Measurements from ENCODE around the gene HINT2.

HINT2 gene

DNA sequence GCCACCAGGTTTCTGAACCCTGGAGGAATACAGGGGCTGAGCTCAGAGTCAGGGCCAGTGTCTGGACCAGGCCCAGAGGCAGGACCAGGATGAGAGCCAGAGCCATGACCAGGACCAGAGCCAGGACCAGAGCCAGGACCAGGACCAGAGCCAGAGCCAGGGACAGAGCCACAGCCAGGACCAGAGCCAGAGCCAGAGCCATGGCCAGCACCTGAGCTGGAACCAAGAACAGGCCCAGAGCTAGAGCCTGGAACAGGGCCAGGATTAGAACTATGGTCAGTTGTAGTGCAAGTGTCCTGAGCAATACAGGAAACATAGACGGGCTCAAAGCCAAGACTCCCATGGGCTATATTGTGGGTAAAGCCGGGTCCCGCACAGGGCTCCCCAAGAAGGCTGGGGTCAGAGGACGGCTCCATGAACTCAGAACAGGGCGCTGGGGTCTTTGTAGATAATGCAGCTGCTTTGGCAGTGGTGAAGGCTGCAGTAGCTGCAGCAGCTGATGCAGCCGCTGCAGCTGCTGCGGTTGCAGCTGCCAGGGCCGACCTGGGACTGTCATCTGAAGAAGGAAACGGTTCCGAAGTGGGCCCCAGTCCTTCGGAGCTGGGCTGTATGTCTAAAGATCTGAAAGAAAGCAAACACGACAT, 3.3 kb downstream of the HINT2 start:
- no peak for DNase-seq

DNA sequence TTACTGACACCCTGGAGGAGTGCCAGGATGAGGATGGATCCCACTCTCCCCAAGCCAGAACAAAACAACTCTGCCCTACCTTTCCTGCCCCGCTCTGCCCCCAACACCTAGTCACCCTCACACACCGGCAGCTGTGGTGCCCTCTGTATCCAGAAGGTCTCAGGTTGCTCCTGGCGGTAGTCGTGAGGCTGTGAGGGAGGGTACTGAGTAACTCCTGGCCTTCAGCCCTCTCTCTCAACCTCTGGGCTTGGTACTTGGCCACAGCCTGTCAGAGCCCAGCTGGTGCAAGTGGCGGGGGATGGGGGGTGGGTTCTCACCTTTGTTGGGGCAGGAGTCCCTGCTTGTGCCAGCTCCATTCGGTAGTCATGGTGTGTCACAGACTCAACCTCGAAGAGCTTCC, 4.7 kb downstream of the HINT2 start:
- no peak for DNase-seq

DNA sequence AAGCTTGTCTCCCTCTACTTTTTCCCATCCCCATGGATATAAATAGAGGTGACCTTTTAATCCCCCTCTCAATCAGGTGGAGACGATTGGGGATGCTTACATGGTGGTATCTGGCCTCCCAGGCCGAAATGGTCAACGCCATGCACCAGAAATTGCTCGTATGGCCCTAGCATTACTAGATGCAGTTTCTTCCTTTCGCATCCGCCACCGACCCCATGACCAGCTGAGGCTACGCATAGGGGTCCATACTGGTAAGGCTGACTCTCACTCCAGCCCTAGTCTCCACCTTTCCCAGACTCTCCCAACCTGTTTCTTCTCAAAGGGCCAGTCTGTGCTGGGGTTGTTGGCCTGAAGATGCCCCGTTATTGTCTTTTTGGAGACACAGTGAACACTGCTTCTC, 6.4 kb downstream of the HINT2 start:
- DNase-seq: no peak

DNA sequence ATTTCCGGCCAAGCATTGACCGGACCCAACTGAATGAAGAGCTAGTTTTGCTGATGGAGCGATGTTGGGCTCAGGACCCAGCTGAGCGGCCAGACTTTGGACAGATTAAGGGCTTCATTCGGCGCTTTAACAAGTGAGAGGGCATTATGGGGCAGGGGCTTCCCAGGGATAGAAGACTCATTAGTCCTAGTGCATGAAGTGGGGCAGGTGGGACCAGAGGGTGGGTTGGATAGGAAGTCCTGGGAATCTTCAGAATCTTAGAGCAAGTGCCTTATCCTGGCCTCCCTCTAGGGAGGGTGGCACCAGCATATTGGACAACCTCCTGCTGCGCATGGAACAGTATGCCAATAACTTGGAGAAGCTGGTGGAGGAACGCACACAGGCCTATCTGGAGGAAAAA, 8.7 kb downstream of the HINT2 start:
- no peak for DNase-seq

DNA sequence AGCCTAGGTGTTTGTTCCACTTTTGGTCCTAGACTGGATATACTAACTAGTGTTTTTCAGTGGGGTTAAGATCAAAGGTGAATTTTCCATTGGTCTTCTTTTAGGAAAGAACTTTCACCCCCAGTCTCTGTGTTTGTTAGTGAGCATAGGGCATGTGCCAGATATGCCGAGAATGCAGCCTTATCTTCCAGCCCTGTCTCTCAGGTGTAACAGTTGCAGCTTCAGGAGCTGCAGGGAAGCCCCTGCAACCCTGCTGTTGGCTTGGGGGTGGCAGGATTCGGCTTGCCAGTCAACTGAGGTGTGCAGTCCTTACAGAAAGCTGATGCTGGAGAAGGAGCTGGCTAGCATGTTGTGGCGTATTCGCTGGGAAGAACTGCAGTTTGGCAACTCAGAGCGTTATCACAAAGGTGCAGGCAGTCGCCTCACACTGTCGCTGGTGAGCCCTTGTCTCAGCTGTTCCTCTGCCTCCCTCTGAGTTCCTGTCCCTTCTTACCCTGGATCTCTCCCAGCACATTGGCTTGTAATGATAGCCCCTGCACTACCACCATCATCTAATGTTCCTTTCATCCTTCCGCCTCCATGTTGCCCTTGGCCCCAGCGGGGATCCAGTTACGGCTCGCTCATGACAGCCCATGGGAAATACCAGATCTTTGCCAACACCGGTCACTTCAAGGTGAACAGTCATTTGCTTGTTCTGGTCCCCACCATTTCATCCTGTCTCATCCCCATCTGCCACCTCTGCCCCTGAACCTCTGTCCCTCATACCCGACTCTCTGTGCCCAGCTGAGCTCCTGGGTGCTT, 13.3 kb downstream of the HINT2 start:
- DNase-seq: no peak

DNA sequence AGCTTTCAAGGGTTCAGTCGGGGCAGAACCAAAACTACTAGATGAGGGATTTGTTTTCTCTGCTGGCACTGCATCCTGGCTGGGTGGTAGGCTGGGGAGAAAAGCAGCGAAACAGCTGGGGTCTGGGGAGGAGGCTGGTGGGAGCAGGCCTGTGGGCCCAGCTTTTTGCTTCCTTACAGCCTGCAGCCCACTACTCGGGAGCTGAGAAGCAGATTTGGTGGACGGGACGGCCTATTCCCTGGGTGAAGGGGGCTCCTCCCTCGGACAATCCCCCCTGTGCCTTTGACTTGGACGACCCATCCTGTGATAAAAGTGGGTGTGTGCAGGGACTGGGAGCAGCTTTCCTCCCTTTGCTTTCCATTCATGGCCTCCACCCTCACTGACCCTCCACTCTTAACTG, 14.3 kb downstream of the HINT2 start:
- DNase-seq: no peak

DNA sequence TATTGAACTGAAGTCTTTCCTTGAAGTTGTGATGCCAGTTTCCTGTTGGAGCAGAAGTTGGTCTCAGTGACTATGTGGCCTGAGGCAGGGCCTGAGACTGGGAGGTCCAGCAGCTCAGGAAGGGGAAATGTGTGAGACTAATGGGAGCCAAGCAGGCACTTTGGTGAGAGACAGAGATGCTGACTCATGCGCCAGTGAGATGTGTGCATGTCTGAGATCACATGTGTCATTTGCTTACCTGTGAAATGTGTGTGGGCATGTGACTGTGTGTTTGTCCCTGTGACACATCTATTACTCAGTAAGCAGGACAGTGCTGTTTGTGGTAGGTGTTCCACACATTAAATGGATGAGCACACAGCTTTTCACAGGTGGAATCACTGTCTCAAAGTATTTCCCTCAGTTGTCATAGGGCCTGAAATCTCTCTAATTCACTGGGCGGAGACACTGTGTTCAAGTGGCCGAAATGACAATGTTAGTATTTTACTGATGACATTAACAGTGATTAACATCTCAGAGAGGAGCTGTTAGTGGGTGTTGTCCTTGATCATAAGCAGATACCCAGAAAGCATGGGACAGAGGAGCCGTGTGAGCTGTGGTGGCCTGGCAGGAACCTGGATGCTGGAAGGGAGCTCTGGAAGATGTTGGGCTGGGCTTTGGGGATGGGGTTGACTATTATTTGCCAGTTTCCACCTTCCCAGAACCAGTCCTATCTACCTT, 16.0 kb downstream of the HINT2 start:
- no peak for DNase-seq

DNA sequence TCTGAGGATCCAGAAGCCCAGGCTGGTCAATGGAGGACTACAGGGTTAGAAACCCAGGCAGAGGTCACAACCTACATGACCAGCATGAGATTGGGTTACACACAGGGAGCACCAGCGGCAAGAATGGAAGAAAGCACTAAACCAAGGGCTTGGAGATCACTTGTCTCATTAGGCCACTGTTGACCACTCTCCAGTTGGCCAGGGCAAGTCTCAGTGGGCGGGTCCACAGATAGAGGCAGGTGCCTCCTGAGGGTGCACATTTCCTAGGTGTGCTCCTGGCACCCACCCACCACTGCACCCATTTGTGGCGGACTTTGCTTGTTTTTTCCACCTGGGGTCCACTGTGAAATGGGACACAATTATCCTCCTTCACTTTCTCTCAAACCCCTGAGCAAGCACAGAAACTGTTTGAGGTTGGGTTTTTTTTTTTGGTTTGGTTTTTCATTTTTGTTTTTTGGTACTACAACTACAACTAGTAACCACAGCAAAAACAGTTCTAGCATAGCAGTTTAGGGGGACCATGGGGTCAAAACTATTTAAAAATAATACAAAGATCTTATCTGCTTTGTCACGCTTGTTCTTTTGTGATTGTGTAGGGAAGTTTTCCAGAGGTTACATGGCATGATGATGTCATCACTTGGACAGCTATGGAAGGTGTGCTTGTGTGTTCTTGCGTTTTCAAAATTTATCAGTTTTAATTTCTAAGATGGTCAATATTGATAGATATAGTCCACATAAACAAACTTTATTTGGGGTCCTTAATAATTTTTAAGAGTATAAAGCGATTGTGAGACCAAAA, 17.3 kb downstream of the HINT2 start:
- no peak for DNase-seq

DNA sequence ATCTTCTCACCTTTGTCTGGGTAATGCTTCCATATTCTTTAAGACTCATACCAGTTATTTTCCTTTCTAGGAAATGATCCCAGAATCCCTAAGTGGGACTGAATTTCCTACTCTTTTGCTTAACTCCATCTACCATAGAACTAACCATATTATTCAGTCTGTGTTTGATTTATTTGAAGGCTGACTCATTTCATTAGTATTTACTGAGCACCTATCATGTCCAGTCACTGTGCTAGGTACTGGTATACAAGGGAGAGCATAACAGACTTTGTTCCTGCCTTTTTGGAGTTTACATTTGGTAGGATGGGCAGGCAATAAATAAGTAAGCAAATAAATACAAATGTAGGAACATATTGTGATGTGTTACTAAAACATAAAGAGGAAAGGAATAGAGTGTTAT, 19.1 kb downstream of the HINT2 start:
- DNase-seq: no peak

DNA sequence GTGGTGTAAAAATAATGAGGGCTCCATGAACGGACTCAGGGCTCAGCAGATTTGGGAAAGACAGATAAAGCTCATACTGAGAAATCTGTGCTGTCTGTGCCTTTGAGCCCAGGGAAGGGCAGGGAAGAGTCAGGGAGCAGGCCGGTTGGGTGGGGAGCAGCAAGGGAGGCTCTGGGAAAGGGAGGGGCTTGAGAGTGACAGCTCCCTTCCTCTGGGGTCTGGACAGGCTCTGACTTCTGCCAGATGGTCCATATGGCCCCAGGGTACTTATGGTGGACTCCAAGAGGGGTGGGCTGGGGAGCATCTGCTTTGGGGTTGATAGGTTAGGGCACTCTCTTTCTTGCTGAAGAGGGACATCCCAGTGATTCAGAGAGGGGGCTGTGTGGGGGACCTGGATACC, 21.4 kb downstream of the HINT2 start:
- DNase-seq: no peak

DNA sequence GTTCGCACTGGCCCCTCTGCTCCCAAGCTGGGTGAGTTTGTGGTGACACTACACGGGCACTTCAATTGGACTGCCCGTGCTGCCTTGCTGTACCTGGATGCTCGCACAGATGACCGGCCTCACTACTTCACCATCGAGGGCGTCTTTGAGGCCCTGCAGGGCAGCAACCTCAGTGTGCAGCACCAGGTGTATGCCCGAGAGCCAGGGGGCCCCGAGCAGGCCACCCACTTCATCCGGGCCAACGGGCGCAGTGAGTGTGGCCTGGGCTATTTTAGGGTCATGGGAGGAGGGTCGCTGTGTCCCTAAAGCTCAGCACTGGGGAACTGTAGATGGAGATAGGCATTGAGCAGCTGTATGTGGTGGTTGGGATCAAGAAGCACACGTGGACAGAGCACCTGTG, 22.0 kb downstream of the HINT2 start:
- DNase-seq: no peak

DNA sequence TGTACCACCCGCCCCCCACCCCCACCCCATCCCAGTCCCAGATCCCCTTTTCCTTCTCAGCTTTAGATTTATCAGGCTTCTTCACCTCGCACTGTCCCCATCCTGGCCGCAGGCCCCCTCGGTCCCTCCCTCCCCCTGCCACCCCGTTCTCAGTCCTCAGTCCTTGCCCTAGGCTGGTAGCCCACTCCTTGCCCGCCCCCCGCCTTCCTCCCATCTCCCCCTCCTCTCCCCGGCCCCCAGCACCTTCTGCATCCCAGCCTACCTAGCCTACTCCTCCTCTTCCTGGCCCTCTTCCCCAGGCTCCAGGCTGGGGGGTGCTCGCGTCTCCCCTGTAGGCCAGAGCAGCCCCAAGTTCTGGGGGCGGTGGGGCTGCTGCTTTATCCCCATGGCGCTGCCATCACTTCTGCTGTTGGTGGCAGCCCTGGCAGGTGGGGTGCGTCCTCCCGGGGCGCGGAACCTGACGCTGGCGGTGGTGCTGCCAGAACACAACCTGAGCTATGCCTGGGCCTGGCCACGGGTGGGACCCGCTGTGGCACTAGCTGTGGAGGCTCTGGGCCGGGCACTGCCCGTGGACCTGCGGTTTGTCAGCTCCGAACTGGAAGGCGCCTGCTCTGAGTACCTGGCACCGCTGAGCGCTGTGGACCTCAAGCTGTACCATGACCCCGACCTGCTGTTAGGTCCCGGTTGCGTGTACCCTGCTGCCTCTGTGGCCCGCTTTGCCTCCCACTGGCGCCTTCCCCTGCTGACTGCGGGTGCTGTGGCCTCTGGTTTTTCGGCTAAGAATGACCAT, 22.6 kb downstream of the HINT2 start:
- DNase-seq: no peak

DNA sequence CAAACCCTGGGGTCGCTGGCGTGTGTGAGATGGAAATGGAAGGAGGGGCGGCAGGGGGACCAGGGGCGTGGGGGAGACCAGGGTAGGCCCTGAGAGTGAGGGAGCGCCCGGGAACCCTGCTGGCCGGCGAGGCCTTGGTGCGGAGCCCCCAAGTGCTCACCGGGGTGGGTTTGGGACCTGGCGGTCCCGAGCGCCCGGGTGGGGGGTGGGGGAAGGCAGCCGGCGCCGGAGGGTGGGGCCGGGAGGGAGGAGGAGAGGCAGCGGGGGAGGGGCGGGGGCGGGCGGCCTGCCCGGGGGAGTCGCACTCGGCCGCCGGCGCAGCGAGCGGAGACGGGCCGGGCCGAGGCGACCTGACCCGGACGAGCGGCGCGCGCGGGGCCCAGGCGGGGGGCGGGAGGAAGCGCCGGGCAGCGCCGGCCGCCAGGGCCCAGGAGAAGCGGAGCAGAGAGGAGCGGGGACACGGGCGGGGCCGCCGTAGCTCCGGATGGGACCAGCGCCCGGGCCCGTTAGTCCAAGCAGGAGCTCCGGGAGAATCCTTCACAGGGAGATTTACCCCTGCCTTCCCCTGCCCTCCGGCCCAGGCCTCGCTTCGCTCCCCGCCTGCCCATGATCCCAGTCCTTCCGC, 23.4 kb downstream of the HINT2 start, which contains the start of gene NPR2:
Gene NPR2, plus strand, starts transcription at position 295 of the 625 bp plus-strand sequence. CDS start 818 bp downstream, outside the sequence.
- DNase-seq: no peak

DNA sequence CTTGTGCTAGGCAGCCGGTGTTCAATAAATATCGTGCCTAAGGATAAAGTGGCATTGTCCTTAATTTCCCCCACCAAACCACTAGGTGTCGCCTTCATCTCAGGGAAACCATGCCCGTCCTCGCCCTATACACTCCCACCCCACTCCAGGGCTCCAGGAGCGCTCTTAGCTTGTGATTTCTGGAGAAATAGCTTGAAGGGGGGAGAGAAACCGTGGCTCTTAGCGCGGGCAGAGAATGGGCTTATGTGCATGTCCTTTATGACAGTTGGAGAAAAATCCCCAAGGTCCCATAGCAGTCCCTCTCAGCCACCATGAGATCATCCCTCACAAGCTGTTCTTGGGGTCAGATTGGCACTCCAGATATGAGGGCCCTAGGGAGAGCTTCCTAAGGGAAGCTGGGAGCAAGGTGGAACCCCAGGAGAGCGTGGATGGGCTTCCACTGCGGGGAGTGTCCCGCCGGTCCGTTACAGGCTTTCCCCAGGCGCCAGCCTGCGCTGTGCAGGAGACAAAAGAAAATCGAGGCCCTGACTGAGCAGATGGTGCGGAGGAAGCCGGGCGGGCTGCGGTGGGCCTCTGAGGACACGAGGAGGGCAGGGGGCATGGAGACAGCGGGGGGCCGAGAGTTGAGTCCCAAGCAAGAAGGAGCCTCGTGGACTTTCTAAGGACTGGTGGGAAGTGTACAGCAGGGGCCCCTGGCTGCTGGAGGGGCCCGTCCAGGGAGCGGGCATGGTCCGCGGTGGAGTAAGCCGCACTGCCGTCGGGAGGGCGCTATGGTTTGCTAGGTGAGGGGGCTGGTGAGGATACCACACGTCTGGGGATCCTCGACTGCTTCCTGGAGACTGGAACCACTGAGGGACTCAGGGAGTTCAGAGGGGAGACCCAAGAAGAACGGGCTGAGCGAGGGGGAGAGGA, 24.2 kb downstream of the HINT2 start:
- DNase-seq: peak; percentile 39

DNA sequence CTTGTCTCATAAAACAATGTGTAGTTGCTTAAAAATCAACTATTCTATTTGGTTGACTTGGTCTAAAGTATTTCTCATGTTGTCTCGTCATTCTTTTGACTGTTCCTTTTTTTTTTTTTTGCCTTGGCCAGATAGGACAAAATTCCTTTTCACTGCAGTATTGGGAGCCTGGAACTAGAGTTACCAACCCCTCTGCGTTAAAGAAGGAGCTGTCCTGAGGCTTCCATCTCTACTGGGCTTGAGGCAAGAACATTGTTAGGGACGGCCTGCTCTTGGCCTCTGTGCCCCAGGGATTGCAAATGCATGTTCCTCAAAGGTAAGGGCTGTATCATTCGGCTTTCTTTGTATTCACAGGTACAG, 24.8 kb downstream of the HINT2 start:
- DNase-seq: no peak

DNA sequence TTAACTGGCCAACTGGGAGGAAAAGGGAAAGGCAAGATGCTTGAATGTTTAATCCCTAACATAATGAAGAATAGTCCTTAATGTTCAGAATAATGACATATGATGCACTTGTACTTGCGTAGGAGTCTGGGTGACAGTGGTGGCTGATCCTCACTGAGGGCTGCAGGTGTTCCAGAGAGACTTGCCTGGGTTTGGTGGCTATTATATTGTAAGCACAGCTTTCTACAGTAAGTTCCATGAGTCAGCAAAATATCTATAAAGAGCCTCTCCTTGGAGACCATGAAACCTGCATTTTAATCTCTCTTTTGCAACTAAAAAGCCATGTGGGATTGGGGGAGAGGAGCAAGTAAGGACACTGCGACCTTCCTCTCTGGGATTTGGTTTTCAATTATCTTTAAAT, 25.3 kb downstream of the HINT2 start:
- no peak for DNase-seq

DNA sequence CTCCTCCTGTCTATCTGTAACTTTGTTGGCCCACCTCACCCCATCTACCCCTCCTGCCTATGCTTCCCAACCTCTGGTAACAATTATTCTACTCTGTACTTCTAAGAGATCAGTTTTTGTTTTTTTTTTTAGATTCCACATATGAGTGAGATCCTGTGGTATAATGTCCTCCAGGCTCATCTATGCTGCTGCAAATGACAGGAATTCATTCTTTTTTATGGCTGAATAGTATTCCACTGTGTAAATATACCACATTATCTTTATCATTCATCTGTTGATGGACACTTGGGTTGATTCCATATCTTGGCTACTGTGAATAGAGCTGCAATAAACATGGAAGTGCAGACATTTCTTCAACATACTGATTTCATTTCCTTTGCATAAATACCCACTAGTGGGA, 31.4 kb downstream of the HINT2 start:
- DNase-seq: no peak

DNA sequence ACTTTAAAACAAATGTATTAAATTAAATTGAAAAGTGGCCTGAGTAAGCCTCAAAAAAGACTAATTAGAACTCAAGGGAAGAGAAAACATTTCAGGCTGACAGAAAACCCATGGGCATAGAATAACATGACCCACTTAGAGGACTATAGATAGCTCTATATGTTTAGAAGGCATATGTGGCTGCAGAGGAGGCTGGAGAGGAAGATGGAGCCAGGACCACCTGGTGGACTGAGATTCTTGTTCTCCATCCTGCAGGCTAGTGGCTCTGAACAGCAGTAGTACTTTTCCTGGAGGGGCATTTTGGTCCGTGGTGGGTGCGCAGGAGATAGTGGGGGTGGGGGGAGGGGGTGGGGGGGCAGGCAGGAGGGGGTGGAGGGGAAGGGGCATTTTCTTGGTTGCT, 33.8 kb downstream of the HINT2 start:
- no peak for DNase-seq

DNA sequence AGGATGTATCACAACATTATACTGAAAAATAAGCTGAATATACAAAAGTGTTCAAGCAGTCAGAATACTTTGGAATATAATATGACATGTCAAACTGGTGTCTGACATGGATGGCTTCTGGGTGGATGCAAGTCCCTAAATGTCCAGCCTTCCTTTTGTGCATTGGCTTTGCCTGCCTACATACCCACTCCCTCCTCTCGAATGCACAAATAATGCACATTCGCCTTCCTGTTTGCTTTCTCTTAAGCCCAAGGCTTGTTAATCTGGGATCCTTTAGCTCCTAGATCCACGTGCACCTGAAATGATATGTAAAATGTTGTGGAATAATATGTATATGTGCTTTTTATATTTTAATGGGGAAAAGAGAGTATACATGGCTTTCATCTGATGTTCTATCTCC, 36.3 kb downstream of the HINT2 start:
- no peak for DNase-seq

DNA sequence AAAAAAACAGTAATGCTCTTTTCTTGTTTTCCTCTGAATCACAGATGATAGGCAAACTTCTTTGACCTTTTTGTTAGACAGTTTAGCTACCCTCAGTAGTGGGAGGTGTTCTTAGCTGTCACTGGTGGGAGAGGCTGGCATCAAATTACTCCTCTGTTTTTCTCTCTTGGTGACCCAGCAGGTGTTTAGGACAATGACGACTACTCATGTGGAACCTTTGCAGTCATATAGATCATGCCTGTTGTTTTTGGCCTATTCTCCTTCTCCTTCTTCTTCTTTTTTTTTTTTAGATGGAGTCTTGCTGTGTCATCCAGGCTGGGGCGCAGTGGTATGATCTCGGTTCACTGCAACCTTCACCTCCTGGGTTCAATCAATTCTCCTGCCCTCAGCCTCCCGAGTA, 38.8 kb downstream of the HINT2 start:
- no peak for DNase-seq
